OCI-LY7 (cell line): ENCODE measurements around the gene TTC28.

Experiments used
- EZH2phosphoT487 ChIP-seq: fragments of 200-600 bp; sonication (generic); IDR thresholded peaks from 2 replicates; pipeline ENCODE4 v1.6.1; 2018; ENCODE audit warnings: low read depth, borderline replicate concordance, mild to moderate bottlenecking, mixed run types, antibody characterized with exemption, low read length, moderate library complexity, mixed read lengths
- TF ChIP-seq, protein P1 (sequence below): fragments of 200-600 bp; sonication (generic); conservative IDR thresholded peaks from 2 replicates; pipeline ENCODE4 v1.5.1; 2014; ENCODE audit warnings: mild to moderate bottlenecking, antibody characterized with exemption, low read length, moderate library complexity, mixed read lengths

DNA sequence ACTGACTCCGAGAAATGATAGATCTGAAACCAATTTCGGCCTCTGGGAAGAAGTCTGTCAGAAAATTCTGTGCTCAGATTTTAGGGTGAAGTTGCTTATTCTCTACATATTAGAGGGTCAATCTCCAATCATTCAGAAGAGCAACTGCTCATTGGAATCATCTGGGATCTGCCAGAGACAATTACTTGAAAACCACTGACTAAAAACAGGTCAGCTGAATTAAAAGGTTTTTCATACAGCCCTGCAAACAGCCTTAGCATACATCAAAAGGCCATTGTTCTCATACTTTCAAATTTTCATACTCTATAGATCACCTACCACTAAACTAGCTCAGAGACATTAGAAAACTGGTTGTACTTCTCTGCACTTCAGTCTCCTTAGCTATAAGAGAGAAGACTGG is 470.9 kb downstream of the TTC28 start:
- TF ChIP-seq EZH2phosphoT487, result no peak
- TF ChIP-seq, protein P1, sequence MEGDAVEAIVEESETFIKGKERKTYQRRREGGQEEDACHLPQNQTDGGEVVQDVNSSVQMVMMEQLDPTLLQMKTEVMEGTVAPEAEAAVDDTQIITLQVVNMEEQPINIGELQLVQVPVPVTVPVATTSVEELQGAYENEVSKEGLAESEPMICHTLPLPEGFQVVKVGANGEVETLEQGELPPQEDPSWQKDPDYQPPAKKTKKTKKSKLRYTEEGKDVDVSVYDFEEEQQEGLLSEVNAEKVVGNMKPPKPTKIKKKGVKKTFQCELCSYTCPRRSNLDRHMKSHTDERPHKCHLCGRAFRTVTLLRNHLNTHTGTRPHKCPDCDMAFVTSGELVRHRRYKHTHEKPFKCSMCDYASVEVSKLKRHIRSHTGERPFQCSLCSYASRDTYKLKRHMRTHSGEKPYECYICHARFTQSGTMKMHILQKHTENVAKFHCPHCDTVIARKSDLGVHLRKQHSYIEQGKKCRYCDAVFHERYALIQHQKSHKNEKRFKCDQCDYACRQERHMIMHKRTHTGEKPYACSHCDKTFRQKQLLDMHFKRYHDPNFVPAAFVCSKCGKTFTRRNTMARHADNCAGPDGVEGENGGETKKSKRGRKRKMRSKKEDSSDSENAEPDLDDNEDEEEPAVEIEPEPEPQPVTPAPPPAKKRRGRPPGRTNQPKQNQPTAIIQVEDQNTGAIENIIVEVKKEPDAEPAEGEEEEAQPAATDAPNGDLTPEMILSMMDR, result no peak
